Stimulated activated CD4-positive, alpha-beta T cell treated with anti-CD3 and anti-CD28 coated beads, TNF-alpha, amount 100 ng/mL, for 4 hours (primary cell): ENCODE data around the gene GLE1.

Source experiments
- DNase-seq, 3 experiments: peaks; one replicate each; pipeline ENCODE4 v3.0.0-alpha.2; 2020; ENCODE audit warnings: low read depth in 3 of 3

GLE1 gene, protein sequence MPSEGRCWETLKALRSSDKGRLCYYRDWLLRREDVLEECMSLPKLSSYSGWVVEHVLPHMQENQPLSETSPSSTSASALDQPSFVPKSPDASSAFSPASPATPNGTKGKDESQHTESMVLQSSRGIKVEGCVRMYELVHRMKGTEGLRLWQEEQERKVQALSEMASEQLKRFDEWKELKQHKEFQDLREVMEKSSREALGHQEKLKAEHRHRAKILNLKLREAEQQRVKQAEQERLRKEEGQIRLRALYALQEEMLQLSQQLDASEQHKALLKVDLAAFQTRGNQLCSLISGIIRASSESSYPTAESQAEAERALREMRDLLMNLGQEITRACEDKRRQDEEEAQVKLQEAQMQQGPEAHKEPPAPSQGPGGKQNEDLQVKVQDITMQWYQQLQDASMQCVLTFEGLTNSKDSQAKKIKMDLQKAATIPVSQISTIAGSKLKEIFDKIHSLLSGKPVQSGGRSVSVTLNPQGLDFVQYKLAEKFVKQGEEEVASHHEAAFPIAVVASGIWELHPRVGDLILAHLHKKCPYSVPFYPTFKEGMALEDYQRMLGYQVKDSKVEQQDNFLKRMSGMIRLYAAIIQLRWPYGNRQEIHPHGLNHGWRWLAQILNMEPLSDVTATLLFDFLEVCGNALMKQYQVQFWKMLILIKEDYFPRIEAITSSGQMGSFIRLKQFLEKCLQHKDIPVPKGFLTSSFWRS

DNA sequence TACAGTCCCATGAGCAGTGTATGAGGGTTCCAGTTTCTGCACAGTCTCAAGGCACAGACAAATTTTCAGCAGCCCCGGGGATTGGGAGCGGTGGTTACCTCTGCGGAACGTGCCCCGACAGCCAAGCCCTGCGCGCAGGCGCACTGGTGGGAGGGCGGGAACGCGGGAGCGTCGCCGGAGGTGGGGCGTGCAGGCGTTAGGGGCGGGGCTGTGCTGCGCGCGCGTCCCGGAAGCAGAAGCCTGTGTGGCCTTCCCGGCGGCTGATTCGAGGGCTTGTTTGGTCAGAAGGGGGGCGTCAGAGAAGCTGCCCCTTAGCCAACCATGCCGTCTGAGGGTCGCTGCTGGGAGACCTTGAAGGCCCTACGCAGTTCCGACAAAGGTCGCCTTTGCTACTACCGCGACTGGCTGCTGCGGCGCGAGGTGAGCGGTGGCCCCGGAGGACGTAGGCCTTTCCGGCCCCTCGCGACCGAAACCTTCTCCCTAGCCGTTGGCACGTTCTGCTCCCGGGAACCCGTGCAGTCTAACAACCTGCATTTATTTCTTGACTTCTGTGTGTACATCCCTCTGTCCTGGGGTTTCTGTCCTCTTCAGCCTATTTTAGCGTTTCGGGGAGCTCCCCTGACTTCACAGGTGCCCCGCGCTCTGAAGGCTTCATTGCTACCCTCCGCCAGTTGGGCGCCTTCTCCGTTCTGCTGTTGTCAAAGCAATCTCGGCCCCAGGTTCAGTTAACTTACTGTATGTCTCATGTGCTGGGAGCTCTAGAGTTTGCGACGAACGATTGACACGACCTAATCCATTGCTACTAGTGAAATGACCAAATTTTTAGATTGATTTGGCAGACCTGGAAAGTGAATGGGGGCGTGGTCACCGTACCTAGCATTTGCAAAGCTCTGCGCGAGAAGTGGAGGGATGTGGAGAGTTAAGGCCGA lies at the start of gene GLE1:
Gene GLE1 (plus strand): TSS at position 235 of the 929 bp plus-strand sequence. CDS start 87 bp downstream, at position 322.
- DNase-seq, result peak; percentile 94 to 98 (median 94)

DNA sequence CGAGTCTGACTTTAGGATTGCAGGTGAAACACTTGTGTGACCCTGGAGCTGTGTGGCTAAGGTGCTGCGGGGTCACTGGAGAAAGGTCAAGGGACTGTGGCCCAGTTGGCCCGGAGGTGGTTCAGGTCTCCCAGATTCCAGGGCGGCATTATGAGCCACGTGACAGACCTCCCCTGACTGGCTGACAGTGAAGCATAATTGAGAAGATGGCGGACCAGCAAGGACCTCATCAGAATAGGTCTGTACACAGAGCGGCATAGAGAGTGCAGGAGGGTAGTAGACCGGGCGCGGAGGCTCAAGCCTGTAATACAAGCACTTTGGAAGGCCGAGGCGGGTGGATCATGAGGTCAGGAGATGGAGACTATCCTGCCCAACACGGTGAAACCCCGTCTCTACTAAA lies 49.5 kb upstream of the GLE1 start:
- DNase-seq, result no peak

DNA sequence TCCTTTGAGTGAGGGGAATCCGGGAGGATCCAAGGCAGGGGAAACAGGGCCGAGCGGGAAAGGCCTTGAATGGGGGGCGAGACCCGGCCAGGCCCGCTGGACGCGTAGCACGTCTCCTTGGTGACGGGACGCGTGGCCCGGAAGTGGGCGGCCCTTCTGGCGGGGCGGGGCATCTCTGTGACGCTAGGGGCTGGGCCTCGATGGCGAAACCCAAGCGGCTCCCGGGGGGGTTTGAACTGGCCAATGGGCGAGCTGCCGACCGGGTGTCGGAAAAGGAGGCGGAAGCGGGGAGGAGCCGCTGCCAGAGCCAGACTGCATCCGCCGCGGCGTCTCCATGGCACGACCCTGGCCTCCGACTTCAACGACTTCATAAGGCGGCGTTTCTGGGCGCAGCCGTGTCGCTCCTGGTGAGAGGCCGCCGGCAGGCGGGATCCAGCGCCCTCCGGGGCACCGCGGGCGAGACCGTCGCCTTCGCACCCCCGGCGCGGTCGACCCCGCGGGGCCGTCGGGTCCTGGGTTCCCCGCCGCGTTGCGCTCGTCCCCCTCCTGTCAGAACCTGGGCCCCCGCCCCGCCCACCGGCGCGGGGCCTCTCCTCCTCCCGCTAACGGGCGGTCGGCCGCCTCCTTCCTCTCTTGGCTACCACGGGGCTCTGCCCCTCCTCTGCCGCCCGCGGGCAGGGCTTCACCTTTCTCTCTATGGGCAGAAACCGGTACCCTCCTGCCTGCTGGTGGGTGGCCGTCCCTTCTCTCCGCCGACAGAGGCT lies 48.5 kb upstream of the GLE1 start, which contains the start of gene ODF2:
Gene ODF2 (plus strand): TSS at position 158 of the 764 bp plus-strand sequence. CDS start 86 bp downstream, at position 244.
- peak; percentile 97 to 98 (median 98) for DNase-seq

DNA sequence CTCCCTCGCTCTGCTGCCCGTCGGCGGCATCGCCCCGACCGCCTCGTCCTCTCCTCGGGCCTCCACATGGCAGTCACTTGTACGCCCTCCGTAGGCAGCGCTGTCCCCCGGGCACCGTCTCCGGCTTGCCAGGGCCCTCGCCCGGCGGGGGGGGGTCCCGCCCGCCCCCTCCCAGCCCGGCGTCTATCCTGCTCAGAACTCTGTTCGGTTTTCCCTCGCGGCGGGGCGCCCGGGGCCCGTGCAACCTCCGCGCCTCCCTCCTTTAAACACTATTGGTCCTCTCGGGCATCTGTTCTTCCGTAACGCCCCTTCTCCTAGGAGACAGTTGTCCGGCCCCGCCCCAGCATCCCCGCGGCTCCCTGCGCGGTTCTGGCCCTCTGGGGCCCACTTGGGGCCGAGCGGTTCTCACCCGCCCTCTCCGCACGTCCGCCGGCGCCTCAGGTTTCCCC lies 47.9 kb upstream of the GLE1 start:
- peak; percentile 47 to 54 (median 48) for DNase-seq

DNA sequence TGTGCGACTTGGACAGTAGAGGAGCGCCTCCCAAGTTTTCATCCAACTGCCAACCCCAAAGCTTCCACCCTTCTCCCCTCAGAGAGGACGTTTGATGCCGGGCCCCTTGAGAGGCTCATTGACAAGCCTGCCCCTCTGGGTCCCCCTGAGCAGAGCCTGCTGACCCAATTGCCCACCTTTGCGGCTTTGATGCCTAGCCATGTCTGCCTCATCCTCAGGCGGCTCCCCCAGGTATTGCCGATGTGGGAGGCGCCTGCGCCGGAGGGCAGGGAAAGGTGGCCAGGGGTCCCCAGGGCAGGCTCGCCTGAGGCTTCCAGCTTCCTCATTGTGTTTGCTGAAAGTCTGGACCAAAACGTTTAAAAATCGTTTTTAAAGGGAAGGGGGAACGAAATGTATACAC lies 47.3 kb upstream of the GLE1 start:
- no peak for DNase-seq

DNA sequence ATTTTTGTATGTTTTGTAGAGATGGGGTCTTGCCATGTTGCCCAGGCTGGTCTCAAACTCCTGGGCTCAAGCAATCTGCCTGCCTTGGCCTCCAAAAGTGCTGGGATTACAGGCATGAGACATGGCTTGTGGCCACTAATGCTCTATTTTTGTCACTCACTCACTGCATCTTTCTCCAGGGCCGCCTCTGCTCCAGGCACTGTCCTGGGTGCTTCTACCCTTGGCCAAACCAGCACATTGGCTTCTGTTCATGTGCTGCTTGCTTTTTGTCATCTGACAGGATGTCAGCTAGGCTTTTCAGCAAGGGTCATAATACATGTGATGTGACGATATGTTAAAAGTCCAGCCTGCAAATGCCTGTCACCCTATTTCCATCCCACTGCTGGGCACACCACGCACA lies 45.5 kb upstream of the GLE1 start:
- no peak for DNase-seq

DNA sequence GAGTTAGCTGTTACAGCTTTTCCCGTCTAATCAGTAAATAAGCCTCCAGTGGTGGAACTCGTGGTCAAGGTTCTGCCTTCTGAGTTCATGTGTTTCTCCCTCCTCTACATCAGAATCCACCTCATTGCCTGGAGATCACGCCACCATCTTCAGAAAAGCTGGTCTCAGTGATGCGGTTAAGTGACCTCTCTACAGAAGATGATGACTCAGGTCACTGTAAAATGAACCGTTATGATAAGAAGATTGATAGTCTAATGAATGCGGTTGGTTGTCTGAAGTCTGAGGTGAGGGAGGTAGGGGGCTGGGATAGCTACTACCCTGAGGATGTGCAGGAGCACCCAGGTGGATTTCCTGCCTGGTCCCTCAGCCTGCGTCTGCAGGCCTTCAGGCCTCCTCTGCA lies 35.4 kb upstream of the GLE1 start:
- no peak for DNase-seq

DNA sequence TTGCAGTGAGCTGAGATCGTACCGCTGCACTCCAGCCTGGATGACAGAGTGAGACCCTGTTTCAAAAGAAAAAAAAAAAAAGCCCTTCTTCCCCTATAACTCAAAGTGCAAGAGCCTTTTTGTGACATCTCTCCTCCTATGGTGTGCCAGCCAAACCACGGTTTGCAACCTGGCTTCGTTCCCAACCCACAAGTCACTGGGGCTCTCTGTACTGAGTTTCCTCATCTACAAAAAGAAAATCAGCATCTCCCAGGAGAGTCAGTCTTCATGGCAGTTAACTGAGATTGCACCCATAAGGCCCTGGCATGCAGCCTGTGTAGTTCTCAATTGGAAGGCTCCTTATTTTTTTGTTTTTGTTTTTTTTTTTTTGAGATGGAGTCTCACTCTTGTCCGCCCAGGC lies 34.0 kb upstream of the GLE1 start:
- DNase-seq, result no peak

DNA sequence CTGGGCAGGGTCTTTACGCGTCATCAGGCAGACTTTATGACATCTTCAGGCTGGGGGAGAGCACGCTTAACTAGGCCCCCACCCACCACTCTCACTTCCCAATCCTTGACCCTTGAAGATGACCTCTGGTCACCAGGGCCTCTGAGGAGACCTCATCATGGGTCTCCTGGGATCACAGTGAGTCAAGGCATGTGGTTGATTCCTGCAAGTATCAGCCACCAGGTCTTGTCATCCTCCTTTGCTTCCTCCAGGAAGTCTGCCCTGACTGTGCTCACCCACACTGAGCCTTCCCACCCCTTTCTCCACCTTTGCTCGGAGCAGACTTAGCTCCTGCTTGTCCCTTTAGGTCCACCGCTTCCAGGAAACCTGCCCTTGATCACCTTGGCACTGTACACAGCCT lies 31.4 kb upstream of the GLE1 start:
- no peak for DNase-seq

DNA sequence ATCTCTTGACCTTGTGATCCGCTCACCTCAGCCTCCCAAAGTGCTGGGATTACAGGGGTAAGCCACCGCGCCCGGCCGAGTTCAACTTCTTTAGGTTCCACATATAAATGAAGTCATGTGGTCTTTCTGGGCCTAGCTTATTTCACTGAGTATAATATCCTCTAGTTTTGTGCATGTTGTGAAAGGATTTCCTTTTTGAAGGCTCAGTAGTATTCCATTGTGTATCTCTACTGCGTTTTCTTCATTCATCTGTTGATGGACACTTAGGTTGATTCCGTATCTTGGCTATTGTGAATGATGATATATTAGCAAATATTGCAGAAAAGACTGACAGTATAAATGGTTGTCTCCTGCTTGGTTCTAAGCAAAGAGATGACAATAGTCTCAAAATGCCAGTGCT lies 28.7 kb upstream of the GLE1 start:
- no peak for DNase-seq

DNA sequence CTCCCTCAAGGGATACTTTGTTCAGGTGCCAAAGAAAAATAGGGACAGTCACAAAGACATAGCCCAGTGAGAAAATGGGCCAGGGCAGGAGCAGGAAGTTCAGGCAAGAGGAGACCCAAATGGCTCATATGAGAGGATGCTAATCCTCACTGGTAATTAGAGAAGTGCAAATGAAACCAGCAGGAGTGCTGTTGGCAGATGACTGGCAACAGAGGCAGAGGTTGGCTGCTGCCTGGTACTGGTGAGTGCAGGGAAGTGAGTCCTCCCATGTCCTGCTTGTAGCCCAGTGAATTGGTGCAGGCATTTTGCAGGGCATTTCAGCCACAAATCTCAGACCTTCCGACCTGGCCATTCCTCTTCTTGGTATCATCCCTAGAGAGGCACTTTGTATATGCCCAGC lies 25.3 kb upstream of the GLE1 start:
- DNase-seq, result no peak

DNA sequence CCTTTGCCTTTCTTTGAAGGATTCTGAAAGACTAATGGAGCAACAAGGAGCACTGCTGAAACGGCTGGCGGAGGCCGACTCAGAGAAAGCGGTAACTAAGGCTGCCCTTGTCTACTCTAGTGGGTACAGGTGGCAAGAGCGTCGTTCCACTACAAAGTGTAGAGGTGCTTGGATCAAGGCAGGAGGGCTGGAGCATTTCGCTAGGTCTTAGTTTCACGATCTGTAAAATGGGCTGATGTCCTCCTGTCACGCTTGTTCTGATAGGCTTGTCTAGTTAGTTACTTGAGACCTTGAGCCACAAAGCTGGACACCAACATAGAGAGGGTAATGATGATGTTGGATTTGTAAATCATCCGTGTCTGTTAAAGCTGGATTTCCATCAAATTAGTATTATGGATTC lies 23.0 kb upstream of the GLE1 start:
- DNase-seq, result no peak

DNA sequence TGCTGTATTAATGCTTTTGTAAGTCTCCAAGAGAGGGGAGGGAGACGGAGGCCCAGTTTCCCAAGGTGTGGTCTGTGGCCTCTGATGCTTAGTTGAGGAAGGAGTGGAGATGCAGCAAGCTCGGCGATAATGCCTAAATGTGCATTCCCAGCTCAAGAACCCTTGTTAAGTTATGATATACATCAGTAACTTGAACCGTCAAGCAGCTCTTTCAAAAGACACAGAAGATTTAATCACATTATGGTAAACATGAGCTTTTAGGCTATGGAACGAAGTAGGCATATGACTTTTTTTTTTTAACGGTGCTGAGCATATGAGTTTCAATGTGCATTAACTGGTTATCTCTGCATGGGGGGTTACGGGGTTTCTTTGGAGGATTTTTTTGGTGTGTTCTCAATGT lies 22.3 kb upstream of the GLE1 start:
- no peak for DNase-seq

DNA sequence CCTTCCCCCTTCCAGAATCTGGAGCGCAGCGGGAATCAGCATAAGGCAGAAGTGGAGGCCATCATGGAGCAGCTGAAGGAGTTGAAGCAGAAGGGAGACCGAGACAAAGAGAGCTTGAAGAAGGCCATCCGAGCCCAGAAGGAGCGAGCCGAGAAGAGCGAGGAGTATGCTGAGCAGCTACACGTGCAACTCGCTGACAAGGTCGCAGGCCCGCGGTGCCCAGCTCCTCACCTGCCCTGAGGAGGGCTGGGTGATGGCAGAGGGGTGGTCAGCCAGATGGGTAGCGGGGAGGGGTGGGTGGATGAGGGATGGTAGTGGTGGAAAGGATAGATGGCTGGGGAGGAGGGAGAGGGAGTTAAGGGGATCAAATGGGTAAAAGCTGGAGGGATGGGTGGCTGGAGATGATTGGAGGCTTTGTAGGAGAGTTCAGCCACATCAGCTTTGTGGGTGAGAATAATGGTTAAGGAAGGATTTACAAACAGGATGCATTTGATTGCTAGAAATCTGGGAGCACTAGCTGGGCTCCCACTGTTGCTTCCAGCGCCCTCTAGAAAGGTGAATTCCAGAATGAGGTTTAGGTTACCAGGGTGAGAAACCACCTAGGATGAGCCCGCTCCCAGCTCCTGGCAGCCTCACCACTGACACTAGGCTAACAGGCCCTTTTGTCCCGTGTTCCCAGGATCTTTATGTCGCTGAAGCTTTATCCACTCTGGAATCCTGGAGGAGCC lies 19.7 kb upstream of the GLE1 start:
- DNase-seq, result no peak

DNA sequence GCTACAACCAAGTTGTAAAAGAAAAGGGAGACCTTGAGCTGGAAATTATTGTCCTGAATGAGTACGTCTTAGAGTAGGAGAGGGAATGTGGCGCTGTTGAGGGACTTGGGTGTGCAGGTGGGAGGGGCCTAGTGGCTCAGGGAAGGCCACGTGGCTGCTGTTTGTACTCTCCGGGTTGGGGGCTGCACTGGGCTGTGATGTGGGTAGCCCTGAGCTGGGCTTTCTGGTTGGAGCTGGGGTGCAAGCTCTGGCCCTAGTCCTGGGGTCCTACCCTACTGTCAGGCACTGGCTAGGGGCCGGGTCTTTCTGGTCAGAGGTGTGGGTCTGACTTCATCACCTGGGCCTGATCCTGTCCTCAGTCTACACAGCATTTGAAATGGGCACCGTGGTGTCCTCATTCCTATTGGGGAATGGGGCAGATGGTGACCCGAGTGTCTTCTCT lies 19.1 kb upstream of the GLE1 start:
- DNase-seq, result no peak

DNA sequence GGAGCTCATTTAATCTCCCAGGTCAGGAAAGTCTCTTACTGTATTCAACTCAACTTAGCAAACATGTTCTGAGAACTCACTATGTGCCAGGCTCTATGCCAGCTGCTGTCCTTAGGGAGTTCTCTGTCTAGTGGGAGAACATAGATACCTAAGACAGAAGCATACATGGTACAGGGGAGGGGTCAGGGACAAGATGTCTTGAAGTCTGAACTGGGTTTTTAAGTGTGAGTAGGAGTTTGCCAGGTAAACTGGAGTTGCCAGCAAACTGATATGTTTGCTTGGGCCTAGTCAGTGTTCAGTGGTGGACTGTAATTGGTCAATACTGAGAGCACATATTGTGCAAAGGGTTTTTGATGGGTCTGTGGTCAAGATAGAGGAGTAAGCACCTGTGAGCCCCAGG lies 18.3 kb upstream of the GLE1 start:
- DNase-seq, result no peak

DNA sequence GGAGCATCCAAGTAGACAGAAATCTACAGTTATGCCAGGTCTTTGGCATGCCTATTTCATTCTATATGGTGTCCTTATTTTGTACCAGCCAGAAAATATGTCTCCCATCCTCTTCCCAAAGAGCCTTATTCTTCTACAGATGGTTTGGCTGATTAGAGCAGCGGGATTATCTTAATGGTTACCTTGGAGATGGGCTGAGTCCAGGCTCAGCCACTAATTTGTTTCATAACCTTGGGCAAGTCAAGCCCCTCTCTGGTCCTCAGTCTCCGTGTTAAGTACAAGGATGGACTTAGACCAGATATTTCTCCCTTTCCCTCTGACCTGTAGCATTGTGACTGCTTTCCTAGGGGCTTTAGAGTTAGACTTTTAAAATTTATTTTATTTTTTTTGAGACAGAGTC lies 11.1 kb upstream of the GLE1 start:
- DNase-seq, result no peak

DNA sequence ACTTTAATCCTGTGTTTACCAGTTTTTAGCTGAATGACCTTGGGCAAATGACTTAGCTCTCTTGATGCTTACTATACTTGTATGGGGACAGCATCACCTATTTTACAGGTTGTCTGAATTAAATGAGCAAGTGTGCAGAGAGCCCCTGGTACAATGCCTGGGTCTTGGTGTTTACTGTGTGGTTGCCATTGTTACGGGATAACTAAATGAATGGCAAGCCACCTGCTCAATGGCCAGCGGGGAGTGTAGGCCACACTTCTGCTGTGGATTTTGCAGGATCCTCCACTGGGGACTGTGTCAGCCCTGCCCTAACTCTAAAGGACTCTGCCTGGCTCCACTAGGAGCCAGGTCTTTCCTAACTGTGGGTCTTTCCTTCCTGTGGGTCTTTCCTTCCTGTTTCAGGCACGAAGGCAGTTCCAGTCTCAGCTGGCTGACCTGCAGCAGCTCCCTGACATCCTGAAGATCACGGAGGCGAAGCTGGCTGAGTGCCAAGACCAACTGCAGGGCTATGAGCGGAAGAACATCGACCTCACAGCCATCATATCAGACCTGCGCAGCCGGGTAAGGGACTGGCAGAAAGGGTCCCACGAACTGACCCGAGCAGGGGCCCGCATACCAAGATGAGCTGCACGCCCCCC lies 10.3 kb upstream of the GLE1 start:
- DNase-seq, result no peak

DNA sequence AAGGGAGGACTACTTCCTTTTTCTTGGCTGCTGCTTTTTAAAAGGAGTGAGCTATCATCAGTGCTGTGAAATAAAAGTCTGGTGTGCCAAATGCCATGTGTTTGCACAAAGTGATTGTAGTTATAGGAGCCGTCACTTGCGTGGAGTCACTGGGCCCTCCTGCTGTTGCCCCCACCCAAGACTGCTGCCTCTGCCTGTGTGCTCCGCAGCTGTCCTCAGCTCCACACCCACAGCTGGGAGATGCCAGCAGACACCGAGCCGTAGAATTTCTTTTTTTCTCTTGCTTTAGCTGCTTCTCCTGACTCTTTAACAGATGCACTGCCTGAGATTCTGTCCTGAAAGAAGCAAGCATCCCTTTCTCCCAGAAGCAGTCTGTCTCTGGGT lies 9.8 kb upstream of the GLE1 start:
- DNase-seq, result no peak

DNA sequence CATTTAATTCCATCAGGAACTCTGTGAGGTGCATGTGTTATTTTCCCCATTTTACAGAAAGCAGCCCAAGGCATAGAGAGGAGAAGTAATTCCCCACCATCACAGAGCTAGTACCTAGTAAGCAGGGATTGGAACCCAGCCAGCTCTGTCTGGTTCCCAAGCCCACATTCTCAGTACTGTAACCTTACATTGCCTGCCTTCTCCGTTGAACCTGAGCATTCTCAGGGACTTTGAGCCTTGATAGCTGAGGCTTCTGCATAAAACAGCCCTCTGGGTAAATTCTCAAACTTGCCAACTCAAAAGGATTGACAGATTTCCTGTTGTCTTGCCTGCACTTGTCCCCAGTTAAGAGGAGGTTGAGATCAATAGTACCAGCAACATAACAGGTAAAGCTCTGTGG lies 9.2 kb upstream of the GLE1 start:
- DNase-seq, result no peak
